Activated naive CD4-positive, alpha-beta T cell treated with anti-CD3 and anti-CD28 coated beads, Interleukin-2, amount 10 ng/mL, durations not matched to agents 7 days and 5 days (primary cell): Measurements from ENCODE around the gene TRIO.

ENCODE experiments used
- CTCF ChIA-PET: fragments of 350-600 bp; sonication (Branson Sonifier 250); formaldehyde crosslinking; loops from one replicate; lab custom pipeline; 2021; ENCODE audit warnings: antibody characterized with exemption; lab: Charles Lee
- DNase-seq: peaks from one replicate; pipeline ENCODE4 v3.0.0-alpha.2; 2020
- H3K27ac Mint-ChIP-seq: one replicate; pipeline ENCODE4 v1.8.0; 2021; ENCODE audit warnings: mild to moderate bottlenecking, moderate library complexity, mixed read lengths
- H3K27me3 Mint-ChIP-seq: one replicate; pipeline ENCODE4 v1.8.0; 2021; ENCODE audit warnings: mild to moderate bottlenecking, mixed read lengths
- H3K36me3 Mint-ChIP-seq: one replicate; pipeline ENCODE4 v1.8.0; 2021; ENCODE audit warnings: mixed read lengths
- H3K4me1 Mint-ChIP-seq: one replicate; pipeline ENCODE4 v1.8.0; 2021; ENCODE audit warnings: mixed read lengths
- H3K4me3 Mint-ChIP-seq: one replicate; pipeline ENCODE4 v1.8.0; 2021; ENCODE audit warnings: mild to moderate bottlenecking, moderate library complexity, mixed read lengths
- H3K9me3 Mint-ChIP-seq: one replicate; pipeline ENCODE4 v1.8.0; 2021; ENCODE audit warnings: mixed read lengths

The TRIO gene

DNA sequence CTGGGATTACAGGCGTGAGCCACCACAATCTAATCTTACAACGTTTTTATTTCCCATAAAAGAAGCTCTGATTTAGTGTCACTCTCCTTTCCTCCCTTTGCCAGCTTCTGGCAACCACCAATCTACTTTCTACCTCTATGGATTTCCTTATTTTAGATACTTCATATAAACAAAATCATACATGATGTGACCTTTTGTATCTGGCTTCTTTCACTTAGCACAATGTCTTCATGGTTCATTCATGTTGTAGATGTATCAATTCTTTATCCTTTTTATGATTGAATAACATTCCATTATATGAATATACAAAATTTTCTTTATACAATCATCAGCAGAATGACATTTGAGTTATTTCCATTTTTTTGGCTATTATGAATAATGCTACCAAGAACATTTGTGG lies 9.7 kb upstream of the TRIO start:
- Mint-ChIP-seq H3K36me3 (no peaks in the 10 kb centered on the region), H3K27me3 (peaks cover 21% of the 10 kb centered on the region), H3K27ac (no peak overlapping the region), H3K4me3 (no peak overlapping the region), H3K4me1 (no peaks in the 10 kb centered on the region), H3K9me3 (peaks cover 7% of the 10 kb centered on the region)
- CTCF ChIA-PET: no interaction called here
- DNase-seq: no peak

DNA sequence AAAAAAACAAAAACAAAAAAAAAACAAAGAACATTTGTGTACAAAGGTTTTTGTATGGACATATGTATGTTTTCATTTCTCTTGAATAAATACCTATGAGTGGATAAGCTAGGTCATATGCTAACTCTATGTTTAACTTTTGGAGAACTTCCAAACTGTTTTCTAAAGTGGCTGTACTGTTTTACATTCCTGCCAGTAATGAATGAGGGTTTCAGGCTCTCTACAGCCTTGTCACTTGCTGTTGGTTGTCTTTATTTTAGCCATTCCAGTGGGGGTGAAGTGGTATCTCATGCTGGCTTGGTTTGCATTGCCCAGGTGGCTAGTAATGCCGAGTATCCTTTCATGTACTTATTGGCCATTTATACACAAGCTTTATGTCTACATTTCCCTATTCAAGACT lies 9.1 kb upstream of the TRIO start:
- Mint-ChIP-seq H3K27me3 (peaks cover 26% of the 10 kb centered on the region), H3K4me3 (no peak overlapping the region), H3K9me3 (peaks cover 7% of the 10 kb centered on the region), H3K27ac (no peak overlapping the region), H3K36me3 (no peaks in the 10 kb centered on the region), H3K4me1 (no peaks in the 10 kb centered on the region)
- CTCF ChIA-PET: no interaction called here
- DNase-seq: no peak

DNA sequence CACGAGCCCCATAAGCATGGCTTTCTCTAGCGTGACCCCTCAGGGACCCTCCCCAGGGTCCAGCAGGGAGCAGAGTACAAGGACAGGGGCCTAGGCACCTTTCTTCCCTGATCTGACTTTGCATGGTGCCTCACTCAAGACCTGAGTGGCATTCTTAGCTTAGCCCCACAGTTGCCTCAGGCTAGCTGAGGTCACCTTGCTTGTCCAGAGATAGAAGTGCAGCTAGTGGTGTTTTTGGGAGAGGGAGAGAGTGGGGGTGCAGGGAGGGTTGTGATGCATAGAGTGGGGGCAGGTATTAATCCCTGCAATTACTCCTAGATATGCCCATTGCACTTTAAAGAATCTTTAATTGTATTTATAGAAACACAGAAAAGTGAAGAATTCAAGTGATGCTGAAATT lies 8.4 kb upstream of the TRIO start:
- Mint-ChIP-seq H3K36me3 (no peaks in the 10 kb centered on the region), H3K9me3 (peaks cover 7% of the 10 kb centered on the region), H3K27ac (no peak overlapping the region), H3K27me3 (peaks cover 31% of the 10 kb centered on the region), H3K4me1 (no peaks in the 10 kb centered on the region), H3K4me3 (no peak overlapping the region)
- DNase-seq: no peak
- CTCF ChIA-PET: no interaction called here

DNA sequence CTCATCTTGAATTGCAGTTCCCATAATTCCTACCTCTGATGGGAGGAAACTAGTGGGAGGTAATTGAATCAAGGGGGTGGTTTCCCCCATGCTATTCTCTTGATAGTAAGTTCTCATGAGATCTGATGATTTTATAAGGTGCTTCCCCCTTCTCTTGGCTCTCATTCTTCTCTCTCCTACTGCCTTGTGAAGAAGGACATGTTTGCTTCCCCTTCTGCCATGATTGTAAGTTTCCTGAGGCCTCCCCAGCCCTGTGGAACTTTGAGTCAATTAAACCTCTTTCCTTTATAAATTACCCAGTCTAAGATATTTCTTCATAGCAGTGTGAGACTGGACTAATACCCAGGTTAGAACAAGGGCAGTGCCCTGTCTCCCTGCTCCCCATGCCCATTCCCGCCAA lies 7.5 kb upstream of the TRIO start:
- no peak overlapping the region for H3K27ac Mint-ChIP-seq
- no peak overlapping the region for H3K4me3 Mint-ChIP-seq
- no peak for DNase-seq
- H3K27me3 Mint-ChIP-seq: peaks cover 32% of the 10 kb centered on the region
- CTCF ChIA-PET: no interaction called here
- peaks cover 7% of the 10 kb centered on the region for H3K9me3 Mint-ChIP-seq
- no peaks in the 10 kb centered on the region for H3K36me3 Mint-ChIP-seq
- H3K4me1 Mint-ChIP-seq: no peaks in the 10 kb centered on the region

DNA sequence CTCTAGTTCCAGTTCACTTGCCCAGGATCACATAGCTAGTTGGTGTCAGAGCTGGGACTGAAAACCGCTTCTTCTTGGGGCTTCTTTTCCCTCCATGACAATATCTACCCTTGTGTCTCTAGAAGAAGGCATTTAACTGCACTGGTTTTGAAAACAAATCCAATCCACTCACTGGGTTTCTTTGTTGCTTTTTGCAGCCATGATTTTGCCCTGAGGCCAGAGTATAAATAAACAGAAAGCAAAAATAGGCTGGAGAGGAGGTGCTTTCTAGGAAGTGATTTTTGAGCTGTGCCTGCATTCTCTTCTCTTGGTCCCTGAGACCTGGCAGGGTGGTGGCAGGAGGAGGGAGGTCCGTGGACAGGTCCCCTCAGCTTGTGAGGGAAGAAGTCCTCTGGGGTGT lies 6.9 kb upstream of the TRIO start:
- H3K27ac Mint-ChIP-seq: no peak overlapping the region
- H3K27me3 Mint-ChIP-seq: peaks cover 35% of the 10 kb centered on the region
- H3K9me3 Mint-ChIP-seq: peaks cover 7% of the 10 kb centered on the region
- CTCF ChIA-PET: no interaction called here
- no peak for DNase-seq
- H3K36me3 Mint-ChIP-seq: no peaks in the 10 kb centered on the region
- H3K4me3 Mint-ChIP-seq: no peak overlapping the region
- no peaks in the 10 kb centered on the region for H3K4me1 Mint-ChIP-seq

DNA sequence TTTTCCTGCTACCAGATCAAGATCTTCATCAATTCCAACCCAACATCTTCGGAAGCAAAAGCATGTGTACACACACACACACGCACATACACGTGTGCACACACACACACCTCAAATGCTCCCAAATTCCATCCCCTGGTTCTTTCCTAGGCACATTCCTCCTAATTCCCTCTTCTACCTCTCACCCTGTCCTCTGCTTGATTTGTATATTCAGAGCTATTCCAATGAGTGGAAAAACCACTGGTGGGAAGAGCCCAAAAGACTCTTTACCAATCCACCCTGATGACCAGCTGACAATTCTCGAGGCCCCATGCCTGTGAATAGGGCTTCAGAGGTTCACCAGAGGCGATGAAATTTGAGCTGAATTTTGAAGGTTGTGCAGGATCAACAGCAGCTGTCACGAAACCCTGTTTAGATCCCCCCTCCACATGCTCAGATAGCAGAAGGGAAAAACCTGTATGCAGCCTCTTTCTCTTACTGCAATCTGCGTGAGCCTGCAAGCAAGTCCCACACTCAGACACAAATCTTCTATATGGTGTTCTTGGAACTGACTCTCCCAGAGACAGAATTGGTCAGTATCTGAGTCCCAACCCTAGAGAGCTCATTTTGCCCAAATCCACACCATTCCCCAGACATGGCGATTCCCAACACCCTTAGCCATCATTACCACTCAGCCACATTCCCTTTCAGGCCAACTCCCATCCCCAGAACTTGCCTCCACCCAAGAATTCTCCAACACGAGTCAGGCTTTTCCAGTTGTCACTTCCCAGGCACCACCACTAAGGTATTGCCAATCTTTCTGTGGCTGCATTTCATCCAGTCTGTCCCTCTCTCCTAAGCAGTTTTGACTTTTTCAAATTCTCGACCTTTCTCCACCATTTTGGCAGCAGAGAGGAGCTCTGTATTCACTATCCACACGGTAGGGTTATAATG lies 4.3 kb upstream of the TRIO start:
- peaks cover 7% of the 10 kb centered on the region for H3K9me3 Mint-ChIP-seq
- peaks cover 54% of the 10 kb centered on the region for H3K27me3 Mint-ChIP-seq
- H3K36me3 Mint-ChIP-seq: no peaks in the 10 kb centered on the region
- no peak overlapping the region for H3K27ac Mint-ChIP-seq
- CTCF ChIA-PET: interaction anchor here (0.6 kb wide), 1 partner anchor 452 kb away, joined by 3 read pairs; no protein-coding TSS in a partner anchor
- peaks cover 4% of the 10 kb centered on the region for H3K4me1 Mint-ChIP-seq
- no peak overlapping the region for H3K4me3 Mint-ChIP-seq
- no peak for DNase-seq

DNA sequence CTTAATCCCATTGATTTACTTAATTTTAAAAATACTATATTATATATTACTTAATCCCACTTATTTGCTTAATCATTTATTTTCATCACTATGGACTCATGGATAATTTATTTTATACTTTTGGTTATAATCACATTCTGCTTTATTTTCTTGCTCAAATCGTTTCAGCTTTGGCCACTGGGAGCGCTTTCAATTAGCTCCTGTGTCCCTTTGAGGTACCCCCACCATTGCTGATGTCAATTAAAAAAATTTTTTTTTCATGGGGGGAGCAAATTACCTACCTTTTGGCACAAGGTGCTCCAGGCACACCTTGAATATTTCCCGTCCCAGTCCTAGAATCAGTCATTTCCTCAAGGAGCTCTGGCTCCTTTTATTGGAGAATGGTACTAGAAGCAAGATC lies 1.4 kb upstream of the TRIO start:
- Mint-ChIP-seq H3K36me3 (no peaks in the 10 kb centered on the region), H3K4me1 (peaks cover 13% of the 10 kb centered on the region), H3K9me3 (no peaks in the 10 kb centered on the region), H3K4me3 (peak overlapping the region; percentile 17), H3K27ac (no peak overlapping the region), H3K27me3 (peaks cover 77% of the 10 kb centered on the region)
- CTCF ChIA-PET: no interaction called here
- DNase-seq: no peak

DNA sequence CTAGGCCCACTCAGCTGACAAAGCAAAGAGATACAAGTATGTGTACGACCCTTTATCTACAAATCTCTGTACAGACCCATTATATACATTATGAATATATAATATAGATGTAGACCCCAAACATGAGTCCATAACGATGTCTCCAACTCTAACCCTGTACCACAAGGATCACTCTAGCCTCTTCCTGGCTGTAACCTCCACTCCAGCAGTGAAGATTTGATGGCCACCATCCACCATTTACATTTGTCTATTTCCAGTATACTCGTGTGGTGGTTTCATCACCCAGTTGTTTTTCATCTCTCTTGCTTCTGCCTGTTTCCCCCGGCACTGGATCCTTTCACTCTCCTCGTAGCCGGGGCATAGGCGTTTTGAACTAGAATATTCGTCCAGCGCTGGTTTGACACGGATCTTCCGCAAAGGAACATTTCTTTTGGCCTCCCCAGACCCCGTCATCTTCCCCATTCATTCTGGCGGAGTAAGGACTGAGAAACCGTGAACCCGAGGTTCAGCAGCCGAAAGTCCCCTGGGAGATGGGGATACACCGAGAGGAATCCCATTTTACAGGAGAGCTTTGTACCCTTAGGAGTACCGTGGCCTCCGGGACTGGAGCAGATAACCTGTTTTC lies 828 bp upstream of the TRIO start:
- DNase-seq: no peak
- Mint-ChIP-seq H3K4me1 (peaks cover 13% of the 10 kb centered on the region), H3K27ac (no peak overlapping the region), H3K4me3 (peak overlapping the region; percentile 80), H3K27me3 (peaks cover 79% of the 10 kb centered on the region), H3K36me3 (no peaks in the 10 kb centered on the region), H3K9me3 (no peaks in the 10 kb centered on the region)
- CTCF ChIA-PET: no interaction called here

DNA sequence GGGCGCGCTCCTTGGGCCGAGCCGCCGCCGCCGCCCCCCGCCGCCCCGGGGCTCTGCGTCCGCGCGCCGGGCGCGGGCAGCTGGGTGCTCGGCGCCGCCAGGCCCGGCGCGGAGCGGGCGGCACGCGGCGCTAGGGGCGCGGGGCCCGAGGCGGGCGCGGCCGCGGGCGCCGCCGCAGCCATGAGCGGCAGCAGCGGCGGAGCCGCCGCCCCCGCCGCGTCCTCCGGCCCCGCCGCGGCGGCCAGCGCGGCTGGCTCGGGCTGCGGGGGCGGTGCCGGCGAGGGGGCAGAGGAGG lies 351 bp downstream of the TRIO start:
- Mint-ChIP-seq H3K4me3 (no peak overlapping the region), H3K9me3 (no peaks in the 10 kb centered on the region), H3K27ac (no peak overlapping the region), H3K36me3 (no peaks in the 10 kb centered on the region), H3K27me3 (peaks cover 76% of the 10 kb centered on the region), H3K4me1 (peaks cover 13% of the 10 kb centered on the region)
- CTCF ChIA-PET: interaction anchor here (1.0 kb wide), 1 partner anchor 16 kb away, joined by 7 read pairs; no protein-coding TSS in a partner anchor
- DNase-seq: no peak

DNA sequence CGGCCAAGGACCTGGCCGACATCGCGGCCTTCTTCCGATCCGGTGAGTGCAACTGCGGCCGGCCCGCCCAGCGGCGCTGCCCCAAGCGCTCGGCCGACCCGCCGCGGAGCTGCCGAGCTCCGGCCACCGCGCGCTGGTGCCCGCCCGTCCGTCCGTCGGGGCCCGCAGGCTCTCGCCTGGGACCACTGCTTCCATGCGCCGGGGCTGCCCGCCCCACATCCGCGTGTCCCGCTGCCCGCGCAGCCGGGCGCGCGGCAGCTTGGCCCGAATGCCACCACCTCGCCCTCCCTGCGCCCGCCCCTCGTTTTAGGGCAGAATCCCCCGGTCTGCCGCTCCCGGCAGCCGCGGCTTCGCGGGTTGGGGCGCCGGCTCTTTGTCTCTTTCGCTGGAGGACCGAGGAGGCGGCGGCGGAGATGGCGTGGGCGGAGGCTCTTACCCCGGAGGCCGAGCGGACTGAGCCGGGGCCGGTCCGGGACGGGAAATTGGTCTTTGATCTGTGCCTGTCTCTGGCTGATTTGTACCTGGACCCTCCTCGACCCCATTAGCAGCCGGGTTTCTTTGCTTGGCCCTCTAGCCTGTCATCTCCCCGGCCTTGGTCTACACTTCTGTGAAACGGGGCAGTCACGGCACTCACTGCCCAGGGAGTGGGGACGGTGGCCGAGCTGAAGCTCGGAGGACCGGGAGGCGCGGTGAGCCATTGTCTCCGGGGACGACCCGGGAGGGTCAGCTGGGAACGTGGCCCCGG lies 871 bp downstream of the TRIO start:
- Mint-ChIP-seq H3K36me3 (no peaks in the 10 kb centered on the region), H3K27me3 (peaks cover 76% of the 10 kb centered on the region), H3K9me3 (no peaks in the 10 kb centered on the region), H3K4me3 (peak overlapping the region; percentile 74), H3K4me1 (peaks cover 13% of the 10 kb centered on the region), H3K27ac (no peak overlapping the region)
- CTCF ChIA-PET: interaction anchor here (1.0 kb wide), 1 partner anchor 15 kb away, joined by 7 read pairs; no protein-coding TSS in a partner anchor
- peak; percentile 32 for DNase-seq

DNA sequence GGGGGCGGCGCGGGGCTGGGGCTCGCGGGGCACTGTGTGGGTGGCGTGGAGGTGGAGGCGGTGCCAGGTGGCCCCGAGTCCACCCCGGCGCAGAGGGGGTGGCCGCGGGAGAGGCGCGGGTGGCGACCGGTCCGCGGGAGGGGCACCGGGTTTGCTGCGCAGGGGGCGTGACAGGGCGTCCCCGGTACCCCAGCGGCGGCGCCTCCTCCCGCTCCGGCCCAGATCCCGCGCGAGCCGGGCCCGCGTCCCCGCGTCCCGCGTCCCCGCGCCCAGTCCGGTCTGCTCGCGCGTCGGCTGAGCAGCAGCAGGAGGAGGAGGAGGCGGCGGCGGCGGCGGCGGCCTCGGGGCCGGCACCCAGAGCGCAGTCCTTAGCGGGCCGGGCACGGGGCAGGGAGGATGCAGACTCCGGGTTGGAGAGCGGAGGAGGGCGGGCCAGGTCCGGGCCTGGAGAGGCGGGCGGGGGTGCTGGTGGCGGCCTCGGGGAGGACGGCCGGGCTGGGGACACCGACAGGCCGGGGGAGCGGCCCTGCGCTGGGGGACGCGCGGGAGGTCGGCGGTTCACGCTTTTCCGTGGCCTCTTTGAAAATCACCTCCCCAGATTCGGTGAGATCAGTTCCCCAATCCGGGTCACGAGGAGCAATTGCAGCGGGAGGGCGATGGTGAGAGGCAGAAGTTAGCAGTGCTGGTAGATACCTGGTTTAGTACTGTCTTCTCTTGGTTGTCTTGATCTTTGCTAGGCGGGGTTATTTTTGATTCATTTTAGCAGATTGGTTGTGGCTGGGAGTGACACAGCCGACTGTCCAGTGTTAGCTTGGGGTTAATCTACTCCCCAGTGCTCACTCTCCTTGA lies 1.7 kb downstream of the TRIO start:
- Mint-ChIP-seq H3K27ac (no peak overlapping the region), H3K27me3 (peaks cover 76% of the 10 kb centered on the region), H3K9me3 (no peaks in the 10 kb centered on the region), H3K36me3 (no peaks in the 10 kb centered on the region), H3K4me1 (peaks cover 13% of the 10 kb centered on the region), H3K4me3 (peak overlapping the region; percentile 74)
- CTCF ChIA-PET: interaction anchor here (0.6 to 0.9 kb wide), 2 partner anchors 125 to 510 kb away, joined by 3 read pairs; no protein-coding TSS in a partner anchor
- peak; percentile 38 for DNase-seq

DNA sequence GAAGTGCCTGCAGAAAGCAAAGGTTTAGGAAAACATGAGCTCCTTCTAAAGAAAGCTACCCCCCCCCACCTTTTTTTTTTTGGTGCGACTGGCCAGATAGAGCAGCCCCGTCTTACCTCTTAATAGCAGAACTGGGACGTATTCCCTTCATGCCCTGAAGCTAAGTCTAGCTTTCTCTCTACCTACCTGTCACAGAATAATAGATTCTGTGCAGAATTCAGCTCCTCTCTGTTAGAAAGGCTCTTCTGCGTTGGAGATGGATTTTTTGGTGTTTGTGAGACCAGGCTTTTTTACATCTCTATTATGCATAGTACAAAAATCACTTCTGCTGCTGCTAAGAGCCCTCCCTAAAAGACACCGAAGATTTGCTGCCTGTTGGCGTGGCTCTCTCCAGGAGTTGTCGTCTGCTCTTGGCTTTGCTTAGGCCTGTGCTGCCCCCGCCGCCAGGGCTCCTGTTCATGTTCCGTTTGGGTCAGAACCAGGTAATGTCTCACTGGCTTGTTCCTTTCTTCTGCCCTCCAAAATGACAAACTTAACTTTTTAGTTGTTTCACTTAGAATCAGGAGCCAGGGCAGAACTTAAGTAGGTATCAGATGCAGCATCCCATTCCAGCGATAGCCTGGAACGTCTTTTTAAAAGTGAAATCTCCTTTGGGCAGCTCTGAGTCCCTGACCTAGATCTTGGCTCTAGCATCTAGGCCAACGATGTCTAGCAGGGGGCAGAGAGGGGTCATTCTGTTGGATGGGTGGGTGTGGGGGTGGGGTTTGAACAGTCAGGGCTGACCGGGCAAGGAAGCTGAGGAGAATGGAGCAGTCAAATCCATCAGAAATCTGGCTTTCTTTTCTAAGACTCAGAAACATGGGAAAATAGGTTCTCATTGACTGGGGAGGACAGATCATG lies 2.5 kb downstream of the TRIO start:
- Mint-ChIP-seq H3K4me1 (peaks cover 13% of the 10 kb centered on the region), H3K4me3 (peak overlapping the region; percentile 62), H3K36me3 (no peaks in the 10 kb centered on the region), H3K9me3 (no peaks in the 10 kb centered on the region), H3K27me3 (peaks cover 75% of the 10 kb centered on the region), H3K27ac (no peak overlapping the region)
- CTCF ChIA-PET: interaction anchor here (0.6 to 0.9 kb wide), 2 partner anchors 124 to 509 kb away, joined by 3 read pairs; no protein-coding TSS in a partner anchor
- no peak for DNase-seq

DNA sequence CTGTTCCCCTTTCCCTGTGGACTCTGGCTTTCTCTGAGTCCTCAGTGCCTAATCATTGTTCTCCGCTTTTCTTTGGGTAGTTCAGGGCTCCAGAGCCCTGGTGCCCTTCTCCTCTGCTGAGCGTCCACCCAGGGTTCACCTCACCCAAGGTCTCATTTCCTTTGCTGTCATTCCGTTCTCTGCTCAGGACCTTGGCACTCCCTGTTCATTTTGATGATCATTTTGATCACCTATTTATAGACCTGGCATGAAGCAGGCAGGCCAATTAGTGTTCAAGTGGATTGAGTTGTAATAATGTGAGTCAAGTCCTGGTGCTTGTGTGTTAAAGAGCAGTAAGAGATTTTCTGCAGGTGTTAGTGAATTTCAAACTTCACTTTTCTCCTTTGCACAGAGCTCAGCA lies 3.6 kb downstream of the TRIO start:
- CTCF ChIA-PET: no interaction called here
- H3K9me3 Mint-ChIP-seq: no peaks in the 10 kb centered on the region
- no peak overlapping the region for H3K4me3 Mint-ChIP-seq
- H3K27me3 Mint-ChIP-seq: peaks cover 70% of the 10 kb centered on the region
- no peak overlapping the region for H3K27ac Mint-ChIP-seq
- DNase-seq: no peak
- no peaks in the 10 kb centered on the region for H3K36me3 Mint-ChIP-seq
- H3K4me1 Mint-ChIP-seq: peaks cover 13% of the 10 kb centered on the region
